HG02970 (cell line): ENCODE data around the gene KLHL12.

Experiments used
- ATAC-seq: cut with Tn5 transposase; IDR thresholded peaks from one replicate; pipeline ENCODE4 v1.9.1; 2021; ENCODE audit warnings: mild to moderate bottlenecking, moderate library complexity, moderate number of reproducible peaks; ENCODE audit not compliant: unreplicated experiment, low FRiP score

Gene KLHL12

GRCh38 chr1:202926581-202927491 lies at the start of gene KLHL12:
Gene KLHL12 (minus strand): TSS chr1:202927234. CDS start chr1:202925162, 2,072 bp downstream.
- peak; percentile 90 for ATAC-seq

GRCh38 chr1:202976633-202977032 lies 49.6 kb upstream of the KLHL12 start:
- no peak for ATAC-seq

DNA sequence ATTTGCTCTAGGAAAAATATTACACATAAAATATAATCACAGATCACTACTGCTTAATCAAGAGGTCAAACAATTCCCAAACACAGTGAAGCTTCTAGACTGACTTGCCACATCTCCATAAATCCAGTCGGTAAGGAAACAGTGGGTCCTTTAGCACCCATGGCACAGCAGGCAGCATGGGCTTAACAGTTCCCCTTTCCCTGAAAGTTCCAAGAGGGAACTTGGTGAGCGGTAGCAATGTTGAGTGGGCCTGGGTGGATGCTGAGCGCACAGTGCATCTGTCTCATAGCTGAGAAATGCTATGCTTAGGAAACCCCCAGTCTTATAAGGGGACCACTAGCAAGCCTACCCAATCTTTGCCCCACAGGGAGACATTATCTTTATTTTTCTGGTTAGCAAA lies 47.8 kb upstream of the KLHL12 start:
- ATAC-seq = no peak

DNA sequence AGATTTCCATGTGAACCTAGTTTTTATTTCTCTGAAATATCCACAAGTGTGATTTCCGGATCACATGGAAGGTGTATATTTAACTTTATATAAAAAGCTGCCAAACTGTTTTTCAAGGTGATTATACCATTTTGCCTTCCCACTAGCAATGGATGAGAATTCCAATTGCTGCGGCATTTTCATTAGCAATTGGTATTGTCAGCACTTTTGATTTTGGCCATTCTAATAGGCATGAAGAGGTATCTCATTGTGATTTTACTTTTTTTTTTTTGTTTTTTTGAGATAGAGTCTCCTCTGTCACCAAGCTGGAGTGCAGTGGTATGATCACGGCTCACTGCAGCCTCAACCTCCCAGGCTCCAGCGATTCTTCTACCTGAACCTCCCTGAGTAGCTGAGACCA lies 45.0 kb upstream of the KLHL12 start:
- ATAC-seq = no peak

DNA sequence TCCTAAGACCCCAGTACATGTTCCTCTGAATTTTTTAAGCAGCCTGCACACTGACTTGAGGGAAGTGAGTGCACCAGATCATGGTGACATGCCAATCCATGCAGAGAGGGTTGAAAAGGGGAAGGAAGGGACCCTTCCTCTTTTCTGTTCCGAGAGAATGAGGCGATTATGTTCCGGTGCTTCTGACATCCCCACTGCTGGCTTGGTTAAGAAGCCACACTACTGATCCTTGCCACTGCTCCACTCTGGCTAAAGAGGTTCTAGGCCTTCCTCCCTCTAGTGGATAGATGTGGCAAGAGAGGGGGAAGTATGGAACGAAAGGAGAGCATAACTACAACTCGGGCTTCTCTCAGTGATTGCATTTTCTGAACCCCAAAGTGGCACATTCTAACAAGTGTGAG lies 41.9 kb upstream of the KLHL12 start:
- ATAC-seq = no peak

GRCh38 chr1:202968351-202968750 lies 41.3 kb upstream of the KLHL12 start:
- no peak for ATAC-seq

DNA sequence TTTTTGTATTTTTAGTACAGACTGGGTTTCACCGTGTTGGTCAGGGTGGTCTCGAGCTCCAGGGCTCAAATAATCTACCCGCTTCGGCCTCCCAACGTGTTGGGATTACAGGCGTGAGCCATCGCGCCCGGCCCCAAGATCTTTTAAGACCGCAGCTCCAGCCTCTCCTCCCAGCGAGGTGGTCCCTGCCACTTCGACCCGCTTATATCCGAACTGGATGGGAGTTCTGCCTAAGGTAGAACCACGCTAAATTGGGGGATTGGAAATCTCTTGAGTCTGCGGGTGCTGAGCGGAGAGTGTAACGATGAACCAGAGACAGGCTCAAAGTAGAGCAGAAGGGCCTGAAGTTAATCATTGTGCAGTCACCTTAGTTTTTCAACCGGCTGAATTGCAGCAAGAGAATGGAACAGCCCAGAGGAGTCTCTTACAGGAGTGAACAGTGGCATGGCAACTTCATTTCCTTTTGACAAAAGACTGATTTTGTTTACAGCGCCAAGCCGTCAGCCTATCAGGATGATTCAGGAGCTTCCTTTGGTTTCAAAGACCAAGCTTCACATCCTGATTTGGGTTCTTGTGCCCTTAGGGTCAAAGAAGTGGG lies 40.7 kb upstream of the KLHL12 start:
- ATAC-seq = no peak

GRCh38 chr1:202966006-202966898 lies 39.2 kb upstream of the KLHL12 start:
- ATAC-seq = no peak

GRCh38 chr1:202965422-202965821 lies 38.4 kb upstream of the KLHL12 start:
- no peak for ATAC-seq

GRCh38 chr1:202964791-202965410 lies 37.9 kb upstream of the KLHL12 start:
- no peak for ATAC-seq

GRCh38 chr1:202961220-202961880 lies 34.3 kb upstream of the KLHL12 start:
- ATAC-seq = no peak

DNA sequence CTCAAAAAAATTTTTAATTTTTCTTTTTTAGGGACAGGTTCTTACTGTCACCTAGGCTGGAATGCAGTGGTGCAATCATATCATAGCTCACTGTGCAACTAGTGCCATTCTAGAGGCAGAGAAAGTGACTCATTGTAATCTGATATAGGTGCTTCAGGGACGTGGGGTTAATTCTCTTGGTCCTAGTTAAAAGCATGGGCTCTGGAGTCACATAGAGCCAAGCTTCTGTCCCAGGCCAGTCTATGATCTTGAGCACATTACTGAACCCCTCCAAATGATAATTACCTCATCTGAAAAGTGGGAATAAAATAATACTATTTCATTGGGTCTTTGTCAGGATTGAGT lies 32.2 kb upstream of the KLHL12 start:
- no peak for ATAC-seq

GRCh38 chr1:202958544-202959275 lies 31.7 kb upstream of the KLHL12 start:
- peak; percentile 4 for ATAC-seq

- peak; percentile 90 for ATAC-seq
Measured at GRCh38 chr1:202957733-202958543, 30.9 kb upstream of the KLHL12 start, which contains the start of gene ADIPOR1. Gene ADIPOR1 (minus strand): TSS chr1:202958312. CDS start chr1:202951070, 7,242 bp downstream.

- ATAC-seq = no peak
Measured at GRCh38 chr1:202956969-202957368, 29.9 kb upstream of the KLHL12 start.

DNA sequence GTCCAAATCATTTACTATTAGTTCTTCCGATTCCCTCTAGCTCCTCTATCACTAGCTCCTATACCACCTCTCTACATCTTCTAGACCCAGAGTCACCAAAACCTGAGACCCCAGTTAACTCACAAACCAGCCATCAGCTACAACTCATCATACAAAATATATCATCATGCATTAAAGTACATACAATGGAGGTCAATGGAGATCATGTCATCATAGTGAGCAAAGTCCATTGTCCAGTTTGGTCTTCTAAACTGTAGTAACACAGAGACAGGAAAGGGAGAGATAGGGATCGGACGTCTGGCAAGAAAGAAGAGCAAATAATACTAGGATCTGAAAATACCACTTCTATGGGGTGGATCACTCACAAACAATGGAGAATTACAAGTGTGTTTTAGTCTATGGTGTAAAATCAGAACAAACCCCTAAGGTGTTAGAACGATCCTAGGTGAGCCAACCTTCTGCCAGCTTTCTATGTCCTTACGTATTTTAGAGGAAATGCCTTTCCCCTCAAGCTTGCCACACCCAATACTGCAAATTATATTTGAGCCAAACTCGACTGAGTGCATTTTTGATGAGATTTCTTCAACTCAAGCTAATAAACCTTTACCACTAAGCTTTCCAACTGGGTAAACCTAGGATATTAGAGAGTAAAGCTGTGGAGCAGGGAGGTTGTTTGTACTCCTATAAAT lies 27.2 kb upstream of the KLHL12 start:
- no peak for ATAC-seq

GRCh38 chr1:202953392-202953791 lies 26.4 kb upstream of the KLHL12 start:
- no peak for ATAC-seq

GRCh38 chr1:202952818-202953217 lies 25.8 kb upstream of the KLHL12 start:
- ATAC-seq = no peak
